Lower leg skin (tissue), 4 donors: Measurements from ENCODE around the gene SREK1. TPM values are rescaled to one million over a fixed set of nuclear protein-coding genes. Genes with fewer than 3 reads are reported as not detected.
"Not testable (repeated sequence)": the region's sequence is repeated elsewhere in the genome, so short reads cannot be mapped to it uniquely, and the experiment has no call there.

ENCODE experiments used
- DNase-seq, 2 donors: peaks; one replicate each; pipeline ENCODE4 v3.0.0-alpha.2; 2019; ENCODE audit warnings: low spot score in 2 of 2
- H3K4me3 ChIP-seq: fragments of 200-600 bp; sonication (generic); 2 replicates; pipeline ENCODE4 v1.5.1; 2017; ENCODE audit warnings: mild to moderate bottlenecking, low read depth; ENCODE audit not compliant: poor library complexity, severe bottlenecking
- CTCF ChIP-seq, 3 donors: fragments of 450-650 bp; IDR thresholded peaks; one replicate each; pipeline ENCODE4 v1.5.1; 2016; ENCODE audit warnings: antibody characterized with exemption in 3 of 3, mild to moderate bottlenecking in 3 of 3, moderate library complexity in 2 of 3
- POLR2A ChIP-seq, 2 donors: fragments of 450-650 bp; IDR thresholded peaks; one replicate each; pipeline ENCODE4 v1.6.1; 2016 to 2017; ENCODE audit warnings: antibody characterized with exemption in 2 of 2, mild to moderate bottlenecking in 1 of 2, moderate library complexity in 1 of 2
- WGBS, 2 donors: methylation state at CpG; one replicate each; pipeline ENCODE4 v1.1.5; 2018; 5-methylcytosine and 5-hydroxymethylcytosine counted together
- intact Hi-C: fragments of 100-400 bp; cut with DNase I; formaldehyde crosslinking; loops from one replicate; pipeline ENCODE4 v1.15.0; 2023; ENCODE audit warnings: low total_unique reads
- total RNA-seq, 4 donors: library from RNA; depleted of rRNA; stranded (reverse); fragments of >200 nt; gene quantifications; one replicate each; pipeline ENCODE4 v1.1.0, GENCODE V29; 2016

Gene SREK1
- total RNA-seq, 4 donors from 2014 or later: 33.2 to 86.4 (median 52.7) TPM

- TF ChIP-seq CTCF (IDR thresholded peaks at IDR 0.05) (no peak), POLR2A (IDR thresholded peaks at IDR 0.05) (no peak)
- intact Hi-C loops: no loop called here
- no peak overlapping the region for H3K4me3 ChIP-seq
- WGBS, 2 donors: 75 to 83% methylated on average over 3 to 5 of the region's 5 CpGs
- DNase-seq: no peak
Observed at GRCh38 chr5:66222455-66222854, 78.4 kb downstream of the SREK1 start.

GRCh38 chr5:66222896-66223295 lies 78.8 kb downstream of the SREK1 start:
- 77 to 84% methylated on average over 4 of the region's 4 CpGs for WGBS, 2 donors
- intact Hi-C loops, DNase-seq, H3K4me3 ChIP-seq: not testable (repeated sequence)

- WGBS, 2 donors: 58 to 60% methylated on average over 4 of the region's 4 CpGs
- no peak overlapping the region for H3K4me3 ChIP-seq
- no peak for DNase-seq
- intact Hi-C loops: no loop called here
- TF ChIP-seq POLR2A (IDR thresholded peaks at IDR 0.05): no peak
- no peak for TF ChIP-seq CTCF (IDR thresholded peaks at IDR 0.05)
Observed at GRCh38 chr5:66223637-66224036, 79.5 kb downstream of the SREK1 start.

GRCh38 chr5:66224274-66224673 lies 80.2 kb downstream of the SREK1 start:
- 89 to 90% methylated on average over 3 of the region's 3 CpGs for WGBS, 2 donors
- DNase-seq: no peak
- intact Hi-C loops: no loop called here
- H3K4me3 ChIP-seq: no peak overlapping the region
- TF ChIP-seq POLR2A (IDR thresholded peaks at IDR 0.05) (no peak), CTCF (IDR thresholded peaks at IDR 0.05) (no peak)

GRCh38 chr5:66224773-66225553 lies 80.9 kb downstream of the SREK1 start:
- intact Hi-C loops: no loop called here
- no peak for TF ChIP-seq POLR2A (IDR thresholded peaks at IDR 0.05)
- TF ChIP-seq CTCF (IDR thresholded peaks at IDR 0.05): no peak
- WGBS, 2 donors: 73 to 79% methylated on average over 8 of the region's 8 CpGs
- H3K4me3 ChIP-seq: no peak overlapping the region
- no peak for DNase-seq

- DNase-seq: no peak
- intact Hi-C loops: no loop called here
- 73 to 76% methylated on average over 1 of the region's 1 CpG for WGBS, 2 donors
- no peak overlapping the region for H3K4me3 ChIP-seq
- TF ChIP-seq CTCF (IDR thresholded peaks at IDR 0.05) (no peak), POLR2A (IDR thresholded peaks at IDR 0.05) (no peak)
Observed at GRCh38 chr5:66230551-66230950, 86.5 kb downstream of the SREK1 start.
